Left ventricle myocardium inferior (tissue), 1 donor: ENCODE measurements around the gene GPS1. TPM values are rescaled to one million over a fixed set of nuclear protein-coding genes. Genes with fewer than 3 reads are reported as not detected.

Experiments
- DNase-seq: peaks from one replicate; pipeline ENCODE4 v3.0.0-alpha.2; 2020
- H3K27ac ChIP-seq: fragments of 200-600 bp; replicated peaks from 2 replicates; pipeline ENCODE4 v1.8.0; 2021
- H3K27me3 ChIP-seq: fragments of 200-600 bp; 2 replicates; pipeline ENCODE4 v1.8.0; 2021; ENCODE audit warnings: low read depth
- H3K36me3 ChIP-seq: fragments of 200-600 bp; 2 replicates; pipeline ENCODE4 v1.8.0; 2021
- H3K4me1 ChIP-seq: fragments of 200-600 bp; 2 replicates; pipeline ENCODE4 v1.8.0; 2021
- H3K4me3 ChIP-seq: fragments of 200-600 bp; 2 replicates; pipeline ENCODE4 v1.8.0; 2021; ENCODE audit warnings: mild to moderate bottlenecking, moderate library complexity
- H3K9me3 ChIP-seq: fragments of 200-600 bp; replicated peaks from 2 replicates; pipeline ENCODE4 v1.8.0; 2021
- intact Hi-C: fragments of 100-400 bp; cut with micrococcal nuclease; formaldehyde crosslinking; loops from one replicate; pipeline ENCODE4 v1.11.0; 2022
- total RNA-seq: library from RNA; stranded (reverse); fragmentation: NEBNext Ultra II Directional; extraction: Animal tissue kit (Norgen Biotek cat#: 25700); gene quantifications from one replicate; pipeline ENCODE4 v1.2.1, GENCODE V29; 2021
- TF ChIP-seq, protein P1 (sequence below): fragments of 200-600 bp; IDR thresholded peaks from 2 replicates; pipeline ENCODE4 v1.8.0; 2021; ENCODE audit warnings: antibody characterized with exemption, mild to moderate bottlenecking, borderline replicate concordance
- donor health status: DM: no; HTN: yes; CAD: no; lungs with severe emphysema.

GPS1 gene
- total RNA-seq, 1 donor from 2014 or later, result 85.9 TPM

DNA sequence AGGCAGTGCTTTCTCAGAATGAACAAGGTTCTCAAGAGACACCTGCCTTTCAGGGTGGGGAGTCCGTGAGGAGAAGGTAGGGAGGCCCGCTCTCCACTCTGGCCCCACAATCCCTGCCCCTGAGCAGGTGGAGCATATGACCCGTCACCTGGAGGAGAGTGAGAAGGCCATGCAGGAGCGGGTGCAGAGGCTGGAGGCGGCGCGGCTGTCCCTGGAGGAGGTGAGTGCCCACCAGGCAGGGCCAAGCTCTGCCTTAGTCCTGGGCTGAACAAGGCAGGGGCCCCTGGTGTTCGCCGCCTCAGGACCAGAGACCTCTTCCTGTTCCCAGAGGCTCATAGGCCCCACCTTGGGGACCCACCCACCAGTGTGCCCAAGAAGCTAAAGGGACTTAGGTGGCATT, 22.7 kb upstream of the GPS1 start:
- Histone ChIP-seq H3K27me3 (peaks cover 9% of the 10 kb centered on the region), H3K9me3 (no peaks in the 10 kb centered on the region), H3K4me3 (no peak overlapping the region), H3K27ac (no peak overlapping the region), H3K4me1 (peaks cover 35% of the 10 kb centered on the region), H3K36me3 (no peaks in the 10 kb centered on the region)
- intact Hi-C loops, result no loop called here
- TF ChIP-seq, protein P1, sequence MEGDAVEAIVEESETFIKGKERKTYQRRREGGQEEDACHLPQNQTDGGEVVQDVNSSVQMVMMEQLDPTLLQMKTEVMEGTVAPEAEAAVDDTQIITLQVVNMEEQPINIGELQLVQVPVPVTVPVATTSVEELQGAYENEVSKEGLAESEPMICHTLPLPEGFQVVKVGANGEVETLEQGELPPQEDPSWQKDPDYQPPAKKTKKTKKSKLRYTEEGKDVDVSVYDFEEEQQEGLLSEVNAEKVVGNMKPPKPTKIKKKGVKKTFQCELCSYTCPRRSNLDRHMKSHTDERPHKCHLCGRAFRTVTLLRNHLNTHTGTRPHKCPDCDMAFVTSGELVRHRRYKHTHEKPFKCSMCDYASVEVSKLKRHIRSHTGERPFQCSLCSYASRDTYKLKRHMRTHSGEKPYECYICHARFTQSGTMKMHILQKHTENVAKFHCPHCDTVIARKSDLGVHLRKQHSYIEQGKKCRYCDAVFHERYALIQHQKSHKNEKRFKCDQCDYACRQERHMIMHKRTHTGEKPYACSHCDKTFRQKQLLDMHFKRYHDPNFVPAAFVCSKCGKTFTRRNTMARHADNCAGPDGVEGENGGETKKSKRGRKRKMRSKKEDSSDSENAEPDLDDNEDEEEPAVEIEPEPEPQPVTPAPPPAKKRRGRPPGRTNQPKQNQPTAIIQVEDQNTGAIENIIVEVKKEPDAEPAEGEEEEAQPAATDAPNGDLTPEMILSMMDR, result no peak
- no peak for DNase-seq

DNA sequence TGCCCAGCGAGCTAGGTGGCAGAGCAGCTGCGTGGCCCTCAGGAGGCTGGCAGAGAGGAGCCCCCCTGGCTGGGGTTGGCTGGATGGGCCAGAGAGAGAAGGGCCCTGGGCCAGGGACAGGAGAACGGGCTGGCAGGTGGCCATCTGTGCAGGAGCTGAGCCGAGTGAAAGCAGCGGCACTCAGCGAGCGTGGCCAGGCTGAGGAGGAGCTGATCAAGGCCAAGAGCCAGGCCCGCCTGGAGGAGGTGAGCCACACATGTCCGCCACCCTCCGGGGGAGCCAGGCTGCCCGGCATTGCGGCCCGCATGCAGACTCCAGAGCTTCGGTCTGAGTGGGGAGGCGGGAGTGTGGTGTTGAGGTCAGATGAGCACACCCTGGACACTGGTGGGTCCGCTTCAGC, 22.3 kb upstream of the GPS1 start:
- Histone ChIP-seq H3K27me3 (peaks cover 9% of the 10 kb centered on the region), H3K36me3 (no peaks in the 10 kb centered on the region), H3K9me3 (no peaks in the 10 kb centered on the region), H3K4me3 (no peak overlapping the region), H3K4me1 (peaks cover 31% of the 10 kb centered on the region), H3K27ac (peak overlapping the region; percentile 12)
- TF ChIP-seq, protein P1, result no peak
- peak; percentile 50 for DNase-seq
- intact Hi-C loops, result no loop called here

DNA sequence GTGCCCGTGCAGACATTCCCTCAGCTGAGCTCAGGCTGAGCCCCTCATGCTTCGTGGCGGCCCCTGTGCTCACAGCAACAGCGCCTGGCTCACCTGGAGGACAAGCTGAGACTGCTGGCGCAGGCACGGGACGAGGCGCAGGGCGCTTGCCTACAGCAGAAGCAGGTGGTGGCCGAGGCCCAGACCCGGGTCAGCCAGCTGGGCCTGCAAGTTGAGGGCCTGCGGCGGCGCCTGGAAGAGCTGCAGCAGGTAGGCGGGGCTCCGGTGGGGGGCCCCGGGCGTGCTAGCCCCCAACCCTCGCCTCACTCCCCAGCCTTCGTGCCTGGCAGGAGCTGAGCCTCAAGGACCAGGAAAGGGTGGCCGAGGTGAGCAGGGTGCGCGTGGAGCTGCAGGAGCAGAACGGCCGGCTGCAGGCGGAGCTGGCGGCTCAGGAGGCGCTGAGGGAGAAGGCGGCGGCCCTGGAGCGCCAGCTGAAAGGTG, 21.7 kb upstream of the GPS1 start:
- DNase-seq, result no peak
- TF ChIP-seq, protein P1, result no peak
- H3K4me1 ChIP-seq, result peaks cover 30% of the 10 kb centered on the region
- H3K27ac ChIP-seq, result no peak overlapping the region
- intact Hi-C loops, result loop anchor here (5.0 kb wide), 1 partner anchor 117 kb away; no protein-coding TSS in a partner anchor
- peaks cover 9% of the 10 kb centered on the region for H3K27me3 ChIP-seq
- H3K36me3 ChIP-seq, result no peaks in the 10 kb centered on the region
- no peaks in the 10 kb centered on the region for H3K9me3 ChIP-seq
- peak overlapping the region; percentile 68 for H3K4me3 ChIP-seq

DNA sequence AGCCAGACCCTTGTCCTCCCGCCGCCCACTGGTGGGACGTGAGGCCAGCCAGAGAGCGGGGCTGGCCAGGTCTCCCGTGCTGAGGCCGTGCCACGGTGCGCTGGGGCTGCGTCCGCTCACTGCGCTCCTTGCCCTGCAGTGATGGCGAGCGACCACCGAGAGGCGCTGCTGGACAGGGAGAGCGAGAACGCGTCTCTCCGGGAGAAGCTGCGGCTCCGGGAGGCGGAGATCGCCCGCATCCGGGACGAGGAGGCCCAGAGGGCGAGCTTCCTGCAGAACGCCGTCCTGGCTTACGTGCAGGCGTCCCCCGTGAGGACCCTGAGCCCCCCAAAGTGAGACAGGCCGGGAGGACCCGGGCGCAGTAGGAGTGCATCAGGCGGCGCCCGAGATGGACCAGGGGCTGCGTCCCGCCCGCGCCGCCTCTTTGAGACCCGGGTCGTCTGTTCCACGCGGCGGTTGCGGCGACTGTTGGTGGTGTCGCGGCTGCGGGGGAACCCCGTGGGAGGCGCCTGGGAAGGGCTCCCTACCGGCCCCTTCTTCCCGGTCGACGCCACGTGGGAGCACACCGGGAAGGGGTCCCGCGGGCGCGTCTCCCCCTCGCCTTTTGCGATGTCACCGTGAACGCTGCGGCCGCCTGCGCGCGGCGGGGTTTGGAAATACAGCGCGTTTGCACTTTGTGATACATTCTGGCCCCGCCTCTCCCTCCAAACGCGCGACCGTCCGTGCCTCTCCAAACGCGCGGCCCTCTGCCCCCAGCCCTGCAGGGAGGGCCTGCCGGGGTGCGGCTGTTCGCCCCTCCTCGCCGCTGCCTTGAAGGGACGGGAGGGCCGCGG, 21.0 kb upstream of the GPS1 start:
- Histone ChIP-seq H3K4me3 (peak overlapping the region; percentile 68), H3K27ac (no peak overlapping the region), H3K4me1 (peaks cover 33% of the 10 kb centered on the region), H3K9me3 (no peaks in the 10 kb centered on the region), H3K36me3 (no peaks in the 10 kb centered on the region), H3K27me3 (peaks cover 9% of the 10 kb centered on the region)
- TF ChIP-seq, protein P1, result peak; percentile 95
- intact Hi-C loops, result loop anchor here (5.0 kb wide), 1 partner anchor 117 kb away; no protein-coding TSS in a partner anchor
- DNase-seq, result peak; percentile 81

DNA sequence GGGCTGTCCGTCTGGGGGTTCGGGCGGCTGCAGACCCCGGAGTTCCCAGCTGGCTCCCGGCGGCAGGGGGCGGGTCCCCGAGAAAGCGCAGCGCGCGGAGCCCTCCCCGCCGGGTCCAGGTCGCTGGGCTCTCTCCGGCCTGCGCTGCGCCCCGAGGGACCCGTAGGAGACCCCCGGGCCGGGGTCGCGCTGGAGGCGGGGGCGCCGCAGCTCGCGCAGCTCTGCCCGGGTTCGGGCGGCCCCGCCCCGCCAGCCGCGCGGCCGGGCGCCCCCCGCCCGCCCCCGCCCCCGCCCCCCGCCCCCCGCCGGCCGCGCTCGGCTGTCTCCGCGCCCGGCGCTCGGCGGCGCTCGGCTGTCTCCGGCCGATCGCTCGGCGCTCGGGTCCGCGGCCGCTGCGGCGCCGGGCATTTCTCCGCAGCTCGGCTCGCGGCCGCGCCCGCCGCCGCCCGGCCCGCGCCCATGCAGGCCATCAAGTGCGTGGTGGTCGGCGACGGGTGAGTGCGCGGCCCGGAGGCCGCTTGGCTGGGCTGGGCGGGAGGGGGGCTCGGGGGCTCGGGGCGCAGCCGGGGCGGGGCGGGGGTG, 20.3 kb upstream of the GPS1 start, which contains the start of gene RAC3:
RAC3 (plus strand) TSS at position 376 of the 582 bp plus-strand sequence; CDS start at position 460, 84 bp downstream.
- no peaks in the 10 kb centered on the region for H3K9me3 ChIP-seq
- H3K4me3 ChIP-seq, result peak within 1 kb of the TSS; percentile 68
- TF ChIP-seq, protein P1, result no peak
- no peak within 1 kb of the TSS for H3K27ac ChIP-seq
- intact Hi-C loops, result loop anchor here (5.0 kb wide), 1 partner anchor 116 kb away; no protein-coding TSS in a partner anchor
- H3K27me3 ChIP-seq, result peaks cover 9% of the 10 kb centered on the region
- peaks cover 40% of the 10 kb centered on the region for H3K4me1 ChIP-seq
- no peak for DNase-seq
- H3K36me3 ChIP-seq, result no peaks in the 10 kb centered on the region
